NK-92 (cell line): ENCODE results near the gene SLC7A9.

ENCODE experiments used
- DNase-seq: peaks from one replicate; lab custom pipeline; 2025; ENCODE audit not compliant: unreplicated experiment; lab: John Stamatoyannopoulos, UW

The SLC7A9 gene

GRCh38 chr19:32828643-32829344 lies 40.8 kb downstream of the SLC7A9 start:
- DNase-seq, result no peak

GRCh38 chr19:32828139-32828538 lies 41.4 kb downstream of the SLC7A9 start:
- DNase-seq, result no peak

GRCh38 chr19:32824916-32825608 lies 44.5 kb downstream of the SLC7A9 start:
- no peak for DNase-seq

GRCh38 chr19:32824191-32824751 lies 45.3 kb downstream of the SLC7A9 start:
- no peak for DNase-seq

GRCh38 chr19:32823747-32824102 lies 45.8 kb downstream of the SLC7A9 start:
- DNase-seq, result no peak

GRCh38 chr19:32822916-32823746 lies 46.4 kb downstream of the SLC7A9 start:
- DNase-seq, result no peak

- no peak for DNase-seq
Measured at GRCh38 chr19:32819419-32820400, 49.9 kb downstream of the SLC7A9 start.

- no peak for DNase-seq
Measured at GRCh38 chr19:32818536-32818935, 51.0 kb downstream of the SLC7A9 start.

GRCh38 chr19:32817569-32818476 lies 51.7 kb downstream of the SLC7A9 start:
- no peak for DNase-seq

- DNase-seq, result no peak
Measured at GRCh38 chr19:32816555-32817099, 52.9 kb downstream of the SLC7A9 start.

GRCh38 chr19:32814624-32815023 lies 54.9 kb downstream of the SLC7A9 start:
- no peak for DNase-seq

- no peak for DNase-seq
Measured at GRCh38 chr19:32813862-32814425, 55.6 kb downstream of the SLC7A9 start.

- no peak for DNase-seq
Measured at GRCh38 chr19:32812571-32812970, 57.0 kb downstream of the SLC7A9 start.

GRCh38 chr19:32812036-32812435 lies 57.5 kb downstream of the SLC7A9 start:
- DNase-seq, result no peak

- no peak for DNase-seq
Measured at GRCh38 chr19:32811151-32811550, 58.4 kb downstream of the SLC7A9 start.

- no peak for DNase-seq
Measured at GRCh38 chr19:32810452-32810851, 59.1 kb downstream of the SLC7A9 start.

- DNase-seq, result no peak
Measured at GRCh38 chr19:32809754-32810153, 59.8 kb downstream of the SLC7A9 start.

GRCh38 chr19:32809254-32809653 lies 60.3 kb downstream of the SLC7A9 start:
- DNase-seq, result no peak

GRCh38 chr19:32808236-32808635 lies 61.3 kb downstream of the SLC7A9 start:
- no peak for DNase-seq
